Stimulated activated naive CD8-positive, alpha-beta T cell treated with anti-CD3 and anti-CD28 coated beads, Interleukin-15, Interleukin-2, amounts not matched to agents 100 ng/mL and 50 ng/mL, for 24 hours (primary cell): Measurements from ENCODE around the gene PRPH.
"Not testable (repeated sequence)": the region's sequence is repeated elsewhere in the genome, so short reads cannot be mapped to it uniquely, and the experiment has no call there.

Experiments
- H3K27ac Mint-ChIP-seq: one replicate; pipeline ENCODE4 v1.8.0; 2021; ENCODE audit warnings: mild to moderate bottlenecking, mixed read lengths
- H3K27me3 Mint-ChIP-seq: one replicate; pipeline ENCODE4 v1.8.0; 2021; ENCODE audit warnings: mixed read lengths
- H3K36me3 Mint-ChIP-seq: one replicate; pipeline ENCODE4 v1.8.0; 2021; ENCODE audit warnings: low read depth, mixed read lengths
- H3K4me1 Mint-ChIP-seq: one replicate; pipeline ENCODE4 v1.8.0; 2021; ENCODE audit warnings: low read depth, mixed read lengths
- H3K4me3 Mint-ChIP-seq: one replicate; pipeline ENCODE4 v1.8.0; 2021; ENCODE audit warnings: mild to moderate bottlenecking, mixed read lengths
- H3K9me3 Mint-ChIP-seq: one replicate; pipeline ENCODE4 v1.8.0; 2021; ENCODE audit warnings: mixed read lengths

Gene PRPH

GRCh38 chr12:49331380-49332222 is 36.7 kb downstream of the PRPH start:
- Mint-ChIP-seq H3K27me3 (peaks cover 35% of the 10 kb centered on the region), H3K9me3 (no peaks in the 10 kb centered on the region), H3K4me1 (peaks cover 9% of the 10 kb centered on the region), H3K27ac (no peak overlapping the region), H3K4me3 (no peak overlapping the region), H3K36me3 (peaks cover 26% of the 10 kb centered on the region)

GRCh38 chr12:49332441-49332861 is 37.5 kb downstream of the PRPH start:
- Mint-ChIP-seq H3K9me3 (no peaks in the 10 kb centered on the region), H3K4me1 (peaks cover 18% of the 10 kb centered on the region), H3K27me3 (peaks cover 43% of the 10 kb centered on the region), H3K36me3 (peaks cover 26% of the 10 kb centered on the region), H3K27ac (no peak overlapping the region), H3K4me3 (no peak overlapping the region)

GRCh38 chr12:49332891-49333371 is 38.0 kb downstream of the PRPH start:
- Mint-ChIP-seq H3K4me3 (peak overlapping the region; percentile 64), H3K9me3 (no peaks in the 10 kb centered on the region), H3K36me3 (peaks cover 22% of the 10 kb centered on the region), H3K4me1 (peaks cover 22% of the 10 kb centered on the region), H3K27ac (peak overlapping the region; percentile 58), H3K27me3 (peaks cover 48% of the 10 kb centered on the region)

GRCh38 chr12:49333778-49334177 is 38.8 kb downstream of the PRPH start:
- H3K9me3 Mint-ChIP-seq, H3K27ac Mint-ChIP-seq, H3K4me3 Mint-ChIP-seq: not testable (repeated sequence)
- H3K4me1 Mint-ChIP-seq = peaks cover 24% of the 10 kb centered on the region
- H3K27me3 Mint-ChIP-seq = peaks cover 57% of the 10 kb centered on the region
- peaks cover 20% of the 10 kb centered on the region for H3K36me3 Mint-ChIP-seq

GRCh38 chr12:49334226-49334625 is 39.3 kb downstream of the PRPH start:
- Mint-ChIP-seq H3K4me1 (peaks cover 24% of the 10 kb centered on the region), H3K27ac (no peak overlapping the region), H3K36me3 (peaks cover 20% of the 10 kb centered on the region), H3K9me3 (no peaks in the 10 kb centered on the region), H3K27me3 (peaks cover 57% of the 10 kb centered on the region), H3K4me3 (no peak overlapping the region)

GRCh38 chr12:49334681-49335080 is 39.7 kb downstream of the PRPH start:
- no peaks in the 10 kb centered on the region for H3K9me3 Mint-ChIP-seq
- H3K27me3 Mint-ChIP-seq = peaks cover 57% of the 10 kb centered on the region
- peaks cover 19% of the 10 kb centered on the region for H3K36me3 Mint-ChIP-seq
- no peak overlapping the region for H3K27ac Mint-ChIP-seq
- H3K4me3 Mint-ChIP-seq = no peak overlapping the region
- peaks cover 24% of the 10 kb centered on the region for H3K4me1 Mint-ChIP-seq

- Mint-ChIP-seq H3K4me1 (peaks cover 24% of the 10 kb centered on the region), H3K27ac (no peak overlapping the region), H3K4me3 (no peak overlapping the region), H3K36me3 (peaks cover 14% of the 10 kb centered on the region), H3K9me3 (no peaks in the 10 kb centered on the region), H3K27me3 (peaks cover 64% of the 10 kb centered on the region)
Observed at GRCh38 chr12:49335118-49335954, 40.4 kb downstream of the PRPH start.

- Mint-ChIP-seq H3K27ac (no peak overlapping the region), H3K36me3 (peaks cover 9% of the 10 kb centered on the region), H3K4me3 (no peak overlapping the region), H3K9me3 (no peaks in the 10 kb centered on the region), H3K27me3 (peaks cover 71% of the 10 kb centered on the region), H3K4me1 (peaks cover 24% of the 10 kb centered on the region)
Observed at GRCh38 chr12:49335955-49336644, 41.2 kb downstream of the PRPH start.

GRCh38 chr12:49336645-49337584 is 42.0 kb downstream of the PRPH start, which contains the start of gene C1QL4:
C1QL4 (minus strand) TSS chr12:49337188; CDS start chr12:49336477, 711 bp downstream.
- H3K27me3 Mint-ChIP-seq = peaks cover 76% of the 10 kb centered on the region
- H3K4me3 Mint-ChIP-seq = peak within 1 kb of the TSS; percentile 44
- peak within 1 kb of the TSS; percentile 43 for H3K27ac Mint-ChIP-seq
- no peaks in the 10 kb centered on the region for H3K9me3 Mint-ChIP-seq
- H3K4me1 Mint-ChIP-seq = peaks cover 24% of the 10 kb centered on the region
- H3K36me3 Mint-ChIP-seq = peaks cover under 1% of the 10 kb centered on the region

GRCh38 chr12:49338830-49339463 is 44.0 kb downstream of the PRPH start:
- no peak overlapping the region for H3K4me3 Mint-ChIP-seq
- no peaks in the 10 kb centered on the region for H3K9me3 Mint-ChIP-seq
- peaks cover 33% of the 10 kb centered on the region for H3K4me1 Mint-ChIP-seq
- H3K36me3 Mint-ChIP-seq = no peaks in the 10 kb centered on the region
- H3K27me3 Mint-ChIP-seq = peaks cover 73% of the 10 kb centered on the region
- no peak overlapping the region for H3K27ac Mint-ChIP-seq

GRCh38 chr12:49339464-49339861 is 44.5 kb downstream of the PRPH start:
- Mint-ChIP-seq H3K27me3 (peaks cover 74% of the 10 kb centered on the region), H3K36me3 (no peaks in the 10 kb centered on the region), H3K4me1 (peaks cover 35% of the 10 kb centered on the region), H3K27ac (no peak overlapping the region), H3K4me3 (no peak overlapping the region), H3K9me3 (no peaks in the 10 kb centered on the region)

- Mint-ChIP-seq H3K27ac (no peak overlapping the region), H3K9me3 (no peaks in the 10 kb centered on the region), H3K4me1 (peaks cover 32% of the 10 kb centered on the region), H3K27me3 (peaks cover 69% of the 10 kb centered on the region), H3K36me3 (no peaks in the 10 kb centered on the region), H3K4me3 (no peak overlapping the region)
Observed at GRCh38 chr12:49340095-49340870, 45.3 kb downstream of the PRPH start.
